Fibroblast of lung (primary cell): ENCODE results near the gene ZNF593OS. TPM values are rescaled to one million over a fixed set of nuclear protein-coding genes. Genes with fewer than 3 reads are reported as not detected.

Experiments used
- DNase-seq, 2 donors: peaks; one replicate each; pipeline versions ENCODE4 v3.0.0 to v3.0.0-alpha.2; 2010; ENCODE audit warnings: low read depth in 2 of 2
- H2AFZ ChIP-seq: 2 replicates; pipeline ENCODE4 v1.5.1; 2012; ENCODE audit warnings: low read length, control low read depth, inconsistent platforms
- H3K27ac ChIP-seq: 2 replicates; pipeline ENCODE4 v1.5.1; 2011; ENCODE audit warnings: low read length, control low read depth; ENCODE audit not compliant: insufficient read depth
- H3K27me3 ChIP-seq: 2 replicates; pipeline ENCODE4 v1.5.1; 2011; ENCODE audit warnings: mild to moderate bottlenecking, low read length; ENCODE audit not compliant: control insufficient read depth, insufficient read depth
- H3K36me3 ChIP-seq: 2 replicates; pipeline ENCODE4 v1.5.1; 2011; ENCODE audit warnings: low read length; ENCODE audit not compliant: control insufficient read depth, insufficient read depth
- H3K4me1 ChIP-seq: 2 replicates; pipeline ENCODE4 v1.5.1; 2011; ENCODE audit warnings: low read length; ENCODE audit not compliant: control insufficient read depth, insufficient read depth; ENCODE audit errors: extremely low read depth
- H3K4me2 ChIP-seq: 2 replicates; pipeline ENCODE4 v1.5.1; 2011; ENCODE audit warnings: low read length, control low read depth; ENCODE audit not compliant: insufficient read depth; ENCODE audit errors: extremely low read depth
- H3K4me3 ChIP-seq, 4 experiments: fragments of 200-600 bp in 1 of 4; sonication (generic) in 1 of 4; replicated peaks in 1 of 4; 2 replicates each; pipeline ENCODE4 v1.5.1; 2011 to 2016; ENCODE audit warnings: low read length in 4 of 4, low read depth in 3 of 4, mild to moderate bottlenecking in 3 of 4, control low read depth in 2 of 4, inconsistent platforms in 1 of 4, mixed read lengths in 1 of 4; ENCODE audit not compliant: insufficient read depth in 1 of 4; ENCODE audit errors: control extremely low read depth in 1 of 4
- H3K79me2 ChIP-seq: 2 replicates; pipeline ENCODE4 v1.5.1; 2012; ENCODE audit warnings: mild to moderate bottlenecking, low read length, inconsistent platforms; ENCODE audit not compliant: control insufficient read depth, insufficient read depth
- H3K9ac ChIP-seq: 2 replicates; pipeline ENCODE4 v1.5.1; 2011; ENCODE audit warnings: mild to moderate bottlenecking, low read length, control low read depth; ENCODE audit not compliant: insufficient read depth
- H3K9me3 ChIP-seq: 2 replicates; pipeline ENCODE4 v1.5.1; 2012; ENCODE audit warnings: low read depth, low read length; ENCODE audit not compliant: control insufficient read depth, insufficient read depth
- H4K20me1 ChIP-seq: 2 replicates; pipeline ENCODE4 v1.5.1; 2011; ENCODE audit warnings: low read length; ENCODE audit not compliant: control insufficient read depth, insufficient read depth; ENCODE audit errors: extremely low read depth
- CTCF ChIP-seq, 2 donors: IDR thresholded peaks in 1 of 2; conservative IDR thresholded peaks in 1 of 2; 1 replicate in 1 of 2; 2 replicates in 1 of 2; pipeline ENCODE4 v1.5.1; 2011 to 2012; ENCODE audit warnings: low read length in 2 of 2, control low read depth in 1 of 2, inconsistent platforms in 1 of 2, low read depth in 1 of 2, mild to moderate bottlenecking in 1 of 2
- EZH2 ChIP-seq: IDR thresholded peaks from 2 replicates; pipeline ENCODE4 v1.5.1; 2012; ENCODE audit warnings: low read length, control low read depth, mild to moderate bottlenecking; ENCODE audit errors: missing control alignments
- polyA plus RNA-seq, 2 donors: library from polyadenylated mRNA; depleted of rRNA in 1 of 2; stranded (reverse) in 1 of 2; unstranded in 1 of 2; fragments of >200 nt; gene quantifications; 2 replicates each; pipeline ENCODE4 v1.2.1, GENCODE V29; 2011 to 2012; ENCODE audit warnings: missing spikeins in 1 of 2
- total RNA-seq: library from RNA; depleted of rRNA; stranded (reverse); fragments of >200 nt; gene quantifications from 2 replicates; pipeline ENCODE4 v1.2.1, GENCODE V29; 2014

ZNF593OS gene
- total and polyA plus RNA-seq, 2 donors (not counting 1 experiment from before 2014, with no cell fraction given) = not detected

- Histone ChIP-seq H3K4me1 (no peaks in the 10 kb centered on the region), H3K4me2 (no peak overlapping the region), H2AFZ (no peak overlapping the region), H3K4me3 (no peak overlapping the region), H3K27ac (no peak overlapping the region), H3K79me2 (no peaks in the 10 kb centered on the region), H4K20me1 (no peaks in the 10 kb centered on the region), H3K9me3 (no peaks in the 10 kb centered on the region), H3K36me3 (no peaks in the 10 kb centered on the region), H3K9ac (no peak overlapping the region), H3K27me3 (peaks cover 3% of the 10 kb centered on the region)
- TF ChIP-seq CTCF (conservative IDR thresholded peaks at IDR 0.05 in 1 of 2, IDR thresholded peaks at IDR 0.05 in 1 of 2; ENCODE audit: low read depth in 1 of 2, low read length in 2 of 2) = no peak
- TF ChIP-seq EZH2 = no peak
- DNase-seq = peak in 1 of 2 donors; percentile 48
Measured at GRCh38 chr1:26181586-26182382, 10.2 kb upstream of the ZNF593OS start.

GRCh38 chr1:26180010-26180506 lies 8.4 kb upstream of the ZNF593OS start:
- no peak for DNase-seq
- Histone ChIP-seq H3K9ac (no peak overlapping the region), H3K4me3 (no peak overlapping the region), H3K27me3 (peaks cover 3% of the 10 kb centered on the region), H3K4me2 (no peak overlapping the region), H3K9me3 (no peaks in the 10 kb centered on the region), H3K27ac (no peak overlapping the region), H4K20me1 (no peaks in the 10 kb centered on the region), H3K79me2 (no peaks in the 10 kb centered on the region), H3K36me3 (no peaks in the 10 kb centered on the region), H2AFZ (no peak overlapping the region), H3K4me1 (no peaks in the 10 kb centered on the region)
- TF ChIP-seq EZH2 (no peak), CTCF (conservative IDR thresholded peaks at IDR 0.05 in 1 of 2, IDR thresholded peaks at IDR 0.05 in 1 of 2; ENCODE audit: low read depth in 1 of 2, low read length in 2 of 2) (no peak)

- Histone ChIP-seq H3K36me3 (no peaks in the 10 kb centered on the region), H3K4me2 (no peak within 1 kb of the TSS), H3K27me3 (peaks cover 3% of the 10 kb centered on the region), H3K27ac (no peak within 1 kb of the TSS), H4K20me1 (no peaks in the 10 kb centered on the region), H3K4me3 (no peak within 1 kb of the TSS), H3K4me1 (no peaks in the 10 kb centered on the region), H3K79me2 (no peaks in the 10 kb centered on the region), H3K9me3 (no peaks in the 10 kb centered on the region), H3K9ac (no peak within 1 kb of the TSS), H2AFZ (no peak within 1 kb of the TSS)
- TF ChIP-seq CTCF (conservative IDR thresholded peaks at IDR 0.05 in 1 of 2, IDR thresholded peaks at IDR 0.05 in 1 of 2; ENCODE audit: low read depth in 1 of 2, low read length in 2 of 2) (no peak), EZH2 (no peak)
- no peak for DNase-seq
Measured at GRCh38 chr1:26177182-26177684, 5.6 kb upstream of the ZNF593OS start, which contains the start of gene CNKSR1. TSS of gene CNKSR1 (plus strand) at chr1:26177491. CDS start at chr1:26177548, 57 bp downstream.
